GM19193 (cell line): ENCODE data around the gene FAM32A.

Experiments
- POLR2A ChIP-seq: IDR thresholded peaks from 4 replicates; pipeline ENCODE4 v1.6.1; 2011; ENCODE audit not compliant: insufficient read depth, insufficient read length; ENCODE audit errors: extremely low read depth

The FAM32A gene

GRCh38 chr19:16207490-16208025 lies 22.3 kb downstream of the FAM32A start:
- TF ChIP-seq POLR2A, result no peak

- no peak for TF ChIP-seq POLR2A
Measured at GRCh38 chr19:16208064-16208759, 23.0 kb downstream of the FAM32A start.

GRCh38 chr19:16208847-16209665 lies 23.8 kb downstream of the FAM32A start:
- TF ChIP-seq POLR2A, result no peak

- no peak for TF ChIP-seq POLR2A
Measured at GRCh38 chr19:16210168-16210567, 25.0 kb downstream of the FAM32A start.

DNA sequence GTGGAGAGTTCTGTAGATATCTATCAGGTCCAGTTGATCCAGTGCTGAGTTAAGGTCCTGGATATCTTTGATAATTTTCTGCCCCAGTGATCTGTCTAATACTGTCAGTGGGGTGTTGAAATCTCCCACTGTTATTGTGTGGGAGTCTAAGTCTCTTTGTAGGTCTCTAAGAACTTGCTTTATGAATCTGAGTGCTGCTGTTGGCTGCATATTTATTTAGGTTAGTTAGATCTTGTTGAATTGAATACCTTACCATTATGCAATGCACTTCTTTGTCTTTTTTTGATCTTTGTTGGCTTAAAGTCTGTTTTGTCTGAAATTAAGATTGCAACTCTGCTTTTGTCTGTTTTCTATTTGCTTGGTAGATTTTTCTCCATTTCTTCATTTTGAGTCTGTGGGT lies 27.9 kb downstream of the FAM32A start:
- no peak for TF ChIP-seq POLR2A

DNA sequence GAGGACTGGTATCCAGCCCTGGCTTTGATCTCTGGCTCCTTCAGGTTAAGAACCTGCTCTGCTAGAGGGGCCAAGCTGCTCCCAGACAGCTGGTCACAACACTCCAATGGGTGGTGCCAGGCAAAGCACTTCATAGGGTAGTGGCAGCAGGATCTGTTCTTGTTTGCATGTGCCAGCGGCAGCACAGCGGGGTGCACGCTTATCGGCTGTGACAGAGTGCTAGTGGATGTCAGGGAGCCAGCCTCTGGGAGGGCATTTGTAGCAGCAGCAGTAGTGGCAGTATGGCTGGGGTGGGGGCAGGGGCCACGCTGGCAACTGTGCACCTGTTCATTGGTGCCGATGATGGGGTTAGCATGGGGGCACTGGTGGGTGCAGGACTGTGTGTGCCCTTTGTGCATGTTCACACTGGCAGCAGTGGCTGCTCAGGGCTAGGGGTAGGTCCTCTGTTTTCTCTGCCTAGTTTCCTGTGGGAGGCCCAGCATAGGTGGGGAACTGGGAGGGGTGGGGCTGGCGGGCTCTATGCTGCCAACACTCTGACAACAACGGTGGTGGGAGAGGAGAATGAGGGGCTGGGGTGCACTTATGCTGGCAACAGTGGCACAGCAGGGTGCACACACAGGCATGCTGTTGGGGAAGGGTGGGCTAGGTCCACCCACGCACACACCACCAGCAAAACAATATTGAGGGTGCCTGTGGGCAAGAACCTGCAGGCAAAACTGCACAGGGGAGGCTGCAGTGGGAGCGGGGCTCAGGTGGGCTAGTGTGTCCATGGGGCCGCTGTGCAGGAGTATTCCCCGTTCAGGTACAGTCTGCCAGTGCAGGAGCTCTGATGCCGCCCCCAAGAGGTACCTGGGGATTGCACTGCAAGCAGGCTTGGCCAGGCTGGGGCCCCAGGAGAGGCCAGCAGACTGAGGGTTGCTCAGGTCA lies 31.8 kb downstream of the FAM32A start:
- TF ChIP-seq POLR2A, result no peak

DNA sequence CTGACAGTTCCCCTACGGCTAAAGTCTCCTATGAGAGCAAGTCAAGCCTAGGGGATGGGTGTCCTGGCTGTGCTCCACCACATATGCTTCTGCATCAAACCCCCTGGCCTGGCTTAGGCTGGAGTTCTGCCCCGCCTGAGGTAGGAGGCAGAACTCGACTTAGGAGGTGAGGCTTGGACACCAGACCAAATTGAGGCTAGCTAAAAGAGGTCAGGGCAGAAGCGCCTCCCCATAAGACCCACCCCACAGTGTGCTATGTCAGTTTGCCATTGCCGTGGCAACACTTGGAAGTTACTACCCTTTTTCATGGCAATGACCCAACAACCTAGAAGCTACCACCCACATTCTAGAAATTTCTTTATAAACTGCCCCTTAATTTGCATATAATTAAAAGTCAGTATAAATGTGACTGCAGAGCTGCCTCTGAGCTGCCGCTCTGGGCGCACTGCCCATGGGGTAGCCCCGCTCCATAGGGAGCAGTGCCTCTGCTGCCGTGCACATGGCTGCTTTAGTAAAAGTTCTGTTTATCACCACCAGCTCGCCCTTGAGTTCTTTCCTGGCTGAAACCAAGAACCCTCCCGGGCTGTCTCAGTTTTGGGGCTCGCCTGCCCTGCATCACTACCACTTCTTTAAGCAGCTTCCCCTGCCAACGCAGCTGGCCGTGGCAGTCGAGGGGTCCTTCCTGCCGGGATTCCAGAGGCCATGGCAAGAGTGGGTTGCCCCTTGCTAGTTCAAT lies 32.7 kb downstream of the FAM32A start:
- TF ChIP-seq POLR2A, result no peak

DNA sequence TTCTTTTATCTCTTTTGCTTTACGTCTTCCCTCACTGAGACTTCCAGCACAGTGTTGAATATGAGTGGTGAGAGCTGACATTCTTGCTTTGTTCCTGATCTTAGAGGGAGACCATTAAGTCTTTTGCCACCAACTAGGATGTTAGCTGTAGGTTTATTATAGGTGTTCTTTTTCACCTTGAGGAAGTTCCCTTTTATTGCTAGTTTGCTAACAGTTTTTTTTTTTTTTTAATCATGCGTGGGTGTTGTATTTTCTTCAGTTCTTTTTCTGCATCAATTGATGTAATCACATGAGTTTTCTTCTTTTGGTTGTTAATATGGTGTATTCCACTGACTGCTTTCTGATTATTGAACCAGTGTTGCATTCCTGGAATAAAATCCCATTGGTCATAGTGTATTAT lies 33.6 kb downstream of the FAM32A start:
- no peak for TF ChIP-seq POLR2A

- no peak for TF ChIP-seq POLR2A
Measured at GRCh38 chr19:16222806-16223205, 37.6 kb downstream of the FAM32A start.

DNA sequence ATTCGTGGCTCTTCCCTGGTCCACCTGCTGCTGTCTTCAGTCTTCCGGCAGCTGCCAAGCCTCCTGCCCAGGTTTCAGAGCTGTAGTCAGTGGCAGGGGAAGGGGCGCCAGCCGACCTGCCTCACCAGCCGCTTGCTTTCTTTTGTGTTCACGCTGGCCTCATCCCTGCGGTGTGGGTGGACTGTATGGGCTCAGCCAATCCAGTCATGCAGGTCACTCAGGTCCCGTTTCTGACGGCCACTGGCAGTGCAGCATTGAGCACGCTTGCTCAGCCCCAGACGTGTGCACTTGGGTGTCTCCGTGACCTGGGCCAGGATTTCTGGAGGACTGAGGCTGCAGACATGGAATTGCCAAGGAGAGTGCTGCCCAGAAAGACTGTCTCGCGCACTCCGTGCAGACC lies 38.5 kb downstream of the FAM32A start:
- TF ChIP-seq POLR2A, result no peak

DNA sequence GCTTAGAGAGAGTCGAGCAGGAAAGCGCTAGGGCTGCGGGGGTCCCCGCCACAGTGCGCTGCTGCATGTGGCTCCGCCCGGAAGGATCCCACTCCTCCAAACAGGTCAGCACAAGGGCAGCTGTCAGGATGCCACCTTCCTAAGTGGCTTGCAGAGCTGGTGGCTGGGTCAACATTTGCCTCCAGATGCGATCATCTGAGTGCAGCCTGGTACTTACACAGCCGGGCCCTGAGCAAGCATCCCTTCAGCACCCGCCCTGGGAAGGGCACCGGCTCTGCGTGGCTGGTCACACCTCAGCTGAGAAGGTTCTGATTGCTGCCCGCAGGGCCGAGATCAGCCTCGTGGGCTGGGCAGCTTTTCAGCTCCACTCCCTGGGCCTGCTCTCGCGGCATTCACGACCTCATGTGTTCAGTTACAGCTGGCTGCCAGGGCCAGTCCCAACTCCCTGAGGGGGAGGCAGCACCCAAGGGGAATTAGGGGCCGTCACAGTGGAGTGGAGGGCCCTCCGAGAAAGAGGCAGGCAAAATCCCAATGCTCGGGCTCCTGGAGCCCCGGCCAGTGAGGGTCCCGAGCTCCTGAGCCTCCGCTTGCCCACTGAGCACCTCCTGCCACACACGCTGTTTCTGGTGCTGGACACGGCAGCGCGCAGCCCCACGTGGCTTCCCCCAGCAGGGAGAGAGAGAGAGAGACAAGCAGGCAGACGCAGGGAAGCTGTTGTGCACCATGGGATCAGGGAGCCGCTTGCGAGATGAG lies 39.3 kb downstream of the FAM32A start:
- no peak for TF ChIP-seq POLR2A

GRCh38 chr19:16225279-16226183 lies 40.3 kb downstream of the FAM32A start:
- TF ChIP-seq POLR2A, result no peak
